Measurements from ENCODE around the gene SEPTIN3.

SEPTIN3 gene

DNA sequence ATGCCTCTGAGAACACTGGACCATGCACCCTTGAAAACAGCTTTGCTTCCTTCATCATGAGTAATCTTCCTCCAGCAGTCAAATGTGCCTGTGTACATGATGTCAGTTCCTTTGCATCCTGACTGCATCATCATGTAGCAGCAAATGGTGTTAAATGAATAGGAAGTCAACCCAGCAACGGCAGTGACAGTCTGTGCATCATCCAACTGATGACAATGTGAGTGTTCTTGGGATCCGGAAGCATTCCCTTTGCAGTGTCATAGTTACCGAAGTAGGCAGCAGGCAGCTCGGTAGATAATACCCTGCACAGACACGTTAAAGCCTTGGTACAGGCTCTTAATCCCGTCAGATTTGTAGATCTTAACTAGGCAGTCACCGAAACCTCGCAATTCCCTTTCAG, 31.9 kb downstream of the SEPTIN3 start:
- TF ChIP-seq, protein P1, sequence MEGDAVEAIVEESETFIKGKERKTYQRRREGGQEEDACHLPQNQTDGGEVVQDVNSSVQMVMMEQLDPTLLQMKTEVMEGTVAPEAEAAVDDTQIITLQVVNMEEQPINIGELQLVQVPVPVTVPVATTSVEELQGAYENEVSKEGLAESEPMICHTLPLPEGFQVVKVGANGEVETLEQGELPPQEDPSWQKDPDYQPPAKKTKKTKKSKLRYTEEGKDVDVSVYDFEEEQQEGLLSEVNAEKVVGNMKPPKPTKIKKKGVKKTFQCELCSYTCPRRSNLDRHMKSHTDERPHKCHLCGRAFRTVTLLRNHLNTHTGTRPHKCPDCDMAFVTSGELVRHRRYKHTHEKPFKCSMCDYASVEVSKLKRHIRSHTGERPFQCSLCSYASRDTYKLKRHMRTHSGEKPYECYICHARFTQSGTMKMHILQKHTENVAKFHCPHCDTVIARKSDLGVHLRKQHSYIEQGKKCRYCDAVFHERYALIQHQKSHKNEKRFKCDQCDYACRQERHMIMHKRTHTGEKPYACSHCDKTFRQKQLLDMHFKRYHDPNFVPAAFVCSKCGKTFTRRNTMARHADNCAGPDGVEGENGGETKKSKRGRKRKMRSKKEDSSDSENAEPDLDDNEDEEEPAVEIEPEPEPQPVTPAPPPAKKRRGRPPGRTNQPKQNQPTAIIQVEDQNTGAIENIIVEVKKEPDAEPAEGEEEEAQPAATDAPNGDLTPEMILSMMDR (conservative IDR thresholded peaks at IDR 0.05; ENCODE audit: low read depth, low read length) = no peak
- no peak overlapping the region for H3K4me3 ChIP-seq (ENCODE audit: low read depth, low read length)
- DNase-seq (ENCODE audit: low read depth) = no peak

DNA sequence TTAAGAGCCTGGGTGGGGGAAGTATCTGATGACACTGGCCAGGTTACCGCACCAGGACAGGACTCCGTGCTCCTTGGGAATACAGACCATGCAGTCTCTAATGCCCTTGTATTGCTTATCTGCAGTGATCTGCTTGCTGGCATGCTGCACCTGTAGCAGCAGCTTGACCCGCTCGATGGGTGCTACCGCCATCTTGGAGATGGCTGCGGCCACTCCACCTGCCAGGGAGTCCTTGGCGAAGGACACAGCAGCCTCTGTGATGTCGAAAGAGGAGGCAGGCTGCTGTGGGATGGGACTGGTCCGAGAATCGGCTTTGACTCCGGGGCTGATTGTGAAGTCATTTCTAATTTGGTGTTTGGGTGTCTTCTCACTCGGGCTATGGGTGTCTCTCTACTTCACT, 32.5 kb downstream of the SEPTIN3 start:
- H3K4me3 ChIP-seq (ENCODE audit: low read depth, low read length) = no peak overlapping the region
- DNase-seq (ENCODE audit: low read depth) = no peak
- TF ChIP-seq, protein P1 (conservative IDR thresholded peaks at IDR 0.05; ENCODE audit: low read depth, low read length) = no peak

DNA sequence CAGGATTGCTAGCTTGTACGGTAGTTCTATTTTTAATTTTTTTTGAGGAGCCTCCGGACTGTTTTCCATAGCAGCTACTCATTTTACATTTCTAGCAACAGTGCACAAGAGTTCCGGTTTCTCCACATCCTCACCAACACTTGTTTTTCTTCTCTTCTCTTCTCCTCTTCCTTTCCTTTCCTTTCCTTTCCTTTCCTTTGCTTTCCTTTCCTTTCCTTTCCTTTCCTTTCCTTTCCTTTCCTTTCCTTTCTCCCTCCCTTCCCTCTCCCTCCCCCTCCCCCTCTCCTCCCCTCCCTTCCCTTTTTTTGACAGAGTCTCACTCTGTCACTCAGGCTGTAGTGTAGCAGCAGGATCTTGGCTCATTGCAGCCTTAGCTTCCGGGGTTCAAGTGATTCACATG, 38.7 kb downstream of the SEPTIN3 start:
- no peak overlapping the region for H3K4me3 ChIP-seq (ENCODE audit: low read depth, low read length)
- TF ChIP-seq, protein P1 (conservative IDR thresholded peaks at IDR 0.05; ENCODE audit: low read depth, low read length) = no peak
- DNase-seq (ENCODE audit: low read depth) = no peak

DNA sequence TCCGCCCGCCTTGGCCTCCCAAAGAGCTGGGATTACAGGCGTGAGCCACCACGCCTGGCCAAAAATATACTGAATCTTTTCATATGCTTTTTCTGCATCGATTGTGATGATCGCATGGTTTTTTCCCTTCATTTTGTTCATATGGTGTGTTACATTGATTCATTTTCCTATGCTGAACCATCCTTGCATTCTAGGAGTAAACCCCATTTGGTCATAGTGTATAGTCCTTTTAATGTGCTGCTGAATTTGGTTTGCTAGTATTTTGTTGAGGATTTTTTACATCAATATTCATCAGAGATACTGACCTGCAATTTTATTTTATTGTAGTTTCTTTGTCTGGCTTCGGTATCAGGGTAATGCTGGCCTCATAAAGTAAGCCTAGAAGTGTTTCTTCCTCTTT, 41.5 kb downstream of the SEPTIN3 start:
- TF ChIP-seq, protein P1 (conservative IDR thresholded peaks at IDR 0.05; ENCODE audit: low read depth, low read length) = no peak
- H3K4me3 ChIP-seq (ENCODE audit: low read depth, low read length) = no peak overlapping the region
- DNase-seq (ENCODE audit: low read depth) = no peak

DNA sequence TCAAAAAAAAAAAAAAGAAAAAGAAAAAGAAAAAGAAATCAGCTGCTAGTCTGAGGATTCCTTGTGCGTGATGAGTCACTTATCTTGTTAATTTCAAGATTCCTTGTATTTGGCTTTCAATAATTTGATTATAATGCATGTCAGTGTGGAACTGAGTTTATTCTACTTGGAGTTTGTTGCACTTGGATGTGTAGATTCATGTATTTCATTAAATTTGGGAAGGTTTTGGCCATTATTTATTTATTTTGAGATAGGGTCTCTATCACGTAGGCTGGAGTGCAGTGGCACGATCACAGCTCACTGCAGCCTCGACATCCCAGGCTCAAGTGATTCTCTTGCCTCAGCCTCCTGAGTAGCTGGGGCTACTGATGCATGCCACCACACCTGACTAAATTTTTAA, 44.1 kb downstream of the SEPTIN3 start:
- no peak for DNase-seq (ENCODE audit: low read depth)
- H3K4me3 ChIP-seq (ENCODE audit: low read depth, low read length) = no peak overlapping the region
- TF ChIP-seq, protein P1 (conservative IDR thresholded peaks at IDR 0.05; ENCODE audit: low read depth, low read length) = no peak

DNA sequence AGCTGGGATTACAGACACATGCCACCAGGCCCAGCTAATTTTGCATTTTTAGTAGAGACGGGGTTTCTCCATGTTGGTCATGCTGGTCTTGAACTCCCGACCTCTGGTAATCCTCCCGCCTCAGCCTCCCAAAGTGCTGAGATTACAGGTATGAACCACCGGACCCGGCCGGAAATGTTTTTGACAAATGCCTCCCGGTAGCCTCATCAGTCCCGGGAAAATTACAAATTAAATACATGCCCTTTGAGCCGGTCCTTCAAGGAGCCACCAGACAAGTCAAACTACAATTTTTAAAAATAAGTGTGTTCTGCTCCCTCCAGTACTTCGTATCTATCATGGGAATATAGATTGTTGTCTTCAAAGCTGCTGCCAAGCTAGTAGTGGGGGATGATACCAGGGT, 46.9 kb downstream of the SEPTIN3 start:
- TF ChIP-seq, protein P1 (conservative IDR thresholded peaks at IDR 0.05; ENCODE audit: low read depth, low read length) = no peak
- no peak for DNase-seq (ENCODE audit: low read depth)
- H3K4me3 ChIP-seq (ENCODE audit: low read depth, low read length) = no peak overlapping the region

DNA sequence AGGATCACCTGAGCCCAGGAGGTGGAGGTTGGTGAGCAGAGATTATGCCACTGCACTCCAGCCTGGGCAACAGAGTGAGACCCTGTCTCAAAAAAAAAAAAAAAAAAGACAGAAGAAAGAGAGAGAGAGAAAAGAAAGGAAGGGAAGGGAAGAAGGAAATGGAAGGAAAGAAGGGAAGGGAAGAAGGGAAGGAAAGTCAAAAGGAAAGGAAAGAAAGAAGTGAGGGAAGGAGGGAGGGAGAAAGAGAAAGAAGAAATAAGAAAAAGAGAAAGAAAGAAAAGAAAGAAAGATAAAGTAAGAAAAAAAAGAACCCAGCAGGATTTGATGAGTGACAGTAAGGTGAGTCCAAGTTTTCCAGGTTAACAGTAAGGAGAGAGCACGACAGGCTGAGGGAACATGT, 49.0 kb downstream of the SEPTIN3 start:
- TF ChIP-seq, protein P1 (conservative IDR thresholded peaks at IDR 0.05; ENCODE audit: low read depth, low read length) = no peak
- no peak for DNase-seq (ENCODE audit: low read depth)
- H3K4me3 ChIP-seq (ENCODE audit: low read depth, low read length) = no peak overlapping the region
